DND-41 (cell line): ENCODE measurements around the gene NUP160.

Experiments
- CTCF ChIP-seq: IDR thresholded peaks from 2 replicates; pipeline ENCODE4 v1.5.1; 2012; ENCODE audit warnings: borderline replicate concordance, low read length, moderate library complexity, mild to moderate bottlenecking; ENCODE audit not compliant: poor library complexity, severe bottlenecking; ENCODE audit errors: extremely low read depth
- EZH2 ChIP-seq: IDR thresholded peaks from 3 replicates; pipeline ENCODE4 v1.6.1; 2012; ENCODE audit warnings: borderline replicate concordance, low read depth, mild to moderate bottlenecking, moderate library complexity, low read length, inconsistent platforms; ENCODE audit not compliant: severe bottlenecking

GRCh38 chr11:47837929-47838328 is 10.2 kb downstream of the NUP160 start:
- TF ChIP-seq EZH2, result no peak
- TF ChIP-seq CTCF, result no peak
